Measurements from ENCODE around the gene REEP1. TPM values are rescaled to one million over a fixed set of nuclear protein-coding genes. Genes with fewer than 3 reads are reported as not detected.
A peak's percentile ranks its signal among the peaks of the same experiment; 100 is the strongest.

The REEP1 gene
- total and polyA plus RNA-seq, 9 of the 15 experiments (the other 6 are each of a cell fraction or from before 2014, with no cell fraction given): 0.11 to 0.67 (median 0.13) TPM

DNA sequence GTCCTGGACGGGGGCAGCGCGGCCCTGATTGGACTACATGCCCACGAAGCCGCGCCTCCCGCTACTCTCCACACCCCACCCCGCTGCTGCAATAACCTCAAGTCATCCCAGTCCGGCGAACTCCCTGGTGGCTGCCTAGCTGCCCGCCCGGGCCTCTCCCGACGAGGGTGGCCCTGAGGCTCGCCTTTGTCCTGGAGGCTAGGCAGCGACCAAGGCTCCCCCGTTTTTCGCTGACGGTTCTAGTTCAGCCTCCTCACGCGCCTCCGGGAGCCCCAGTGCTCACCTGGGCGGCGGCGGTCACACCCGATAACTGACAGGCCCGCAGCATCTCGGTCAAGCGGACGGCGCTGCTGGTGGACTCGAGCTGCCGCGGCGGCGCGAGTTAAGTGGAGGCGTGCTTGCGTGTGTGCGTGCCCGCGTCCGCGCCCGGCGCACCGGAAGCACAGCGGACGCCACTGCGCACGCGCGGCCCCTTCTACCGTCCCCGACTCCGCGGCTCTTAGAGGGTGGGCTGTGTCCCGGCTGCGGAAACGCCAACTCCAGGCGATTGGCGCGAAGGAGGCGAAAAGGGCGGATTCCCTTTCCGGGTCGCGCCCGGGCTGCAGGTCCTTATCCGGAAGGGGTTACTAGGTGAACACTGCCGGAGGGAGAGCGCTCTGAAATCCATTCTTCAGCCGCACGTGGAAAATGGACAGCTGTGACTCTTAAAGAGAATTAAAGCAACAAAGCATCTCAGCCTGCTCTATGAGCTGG lies 142.2 kb downstream of the REEP1 start, which contains the start of gene IMMT (continued):
- TF ChIP-seq ETV6 (IDR thresholded peaks at IDR 0.05; ENCODE audit: borderline replicate concordance in 1 of 2, low read depth in 2 of 2, low read length in 1 of 2) (0 out of 4 replicates have a peak, but pooled peaks of 1 of the 2 experiments have one; percentile 39), ETV6 (CRISPR knock-in tag; IDR thresholded peaks at IDR 0.05; ENCODE audit: borderline replicate concordance) (no peak), KLF13 (tag; IDR thresholded peaks at IDR 0.05; ENCODE audit: borderline replicate concordance, low read depth) (no peak), ZNF174 (CRISPR knock-in tag; IDR thresholded peaks at IDR 0.05) (0 out of 2 replicates have a peak, but pooled peaks have one; percentile 35), FOXP1 (CRISPR knock-in tag; IDR thresholded peaks at IDR 0.05) (no peak), HDAC2 (IDR thresholded peaks at IDR 0.05) (peak; percentile 42; the same call in 1 of the 2 replicates), FOXK2 (conservative IDR thresholded peaks at IDR 0.05 in 1 of 2, IDR thresholded peaks at IDR 0.05 in 1 of 2; ENCODE audit: low read depth in 2 of 2) (peak; percentile 60 to 65; a peak in 1 of 4 replicates), THRB (CRISPR knock-in tag; conservative IDR thresholded peaks at IDR 0.05) (peak; percentile 70; the same call in 1 of the 2 replicates), IFI16 (CRISPR knock-in tag; IDR thresholded peaks at IDR 0.05) (no peak), ZNF586 (CRISPR knock-in tag; conservative IDR thresholded peaks at IDR 0.05) (no peak), SRSF1 (IDR thresholded peaks at IDR 0.05; ENCODE audit: low read depth, low read length) (no peak), EZH2 (IDR thresholded peaks at IDR 0.05; ENCODE audit: borderline replicate concordance, low read depth, low read length) (no peak)
- TF ChIP-seq, protein P1, sequence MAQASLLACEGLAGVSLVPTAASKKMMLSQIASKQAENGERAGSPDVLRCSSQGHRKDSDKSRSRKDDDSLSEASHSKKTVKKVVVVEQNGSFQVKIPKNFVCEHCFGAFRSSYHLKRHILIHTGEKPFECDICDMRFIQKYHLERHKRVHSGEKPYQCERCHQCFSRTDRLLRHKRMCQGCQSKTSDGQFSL (CRISPR knock-in tag; IDR thresholded peaks at IDR 0.05): no peak
- TF ChIP-seq, protein P1 (tag; IDR thresholded peaks at IDR 0.05): no peak
- TF ChIP-seq, protein P2, sequence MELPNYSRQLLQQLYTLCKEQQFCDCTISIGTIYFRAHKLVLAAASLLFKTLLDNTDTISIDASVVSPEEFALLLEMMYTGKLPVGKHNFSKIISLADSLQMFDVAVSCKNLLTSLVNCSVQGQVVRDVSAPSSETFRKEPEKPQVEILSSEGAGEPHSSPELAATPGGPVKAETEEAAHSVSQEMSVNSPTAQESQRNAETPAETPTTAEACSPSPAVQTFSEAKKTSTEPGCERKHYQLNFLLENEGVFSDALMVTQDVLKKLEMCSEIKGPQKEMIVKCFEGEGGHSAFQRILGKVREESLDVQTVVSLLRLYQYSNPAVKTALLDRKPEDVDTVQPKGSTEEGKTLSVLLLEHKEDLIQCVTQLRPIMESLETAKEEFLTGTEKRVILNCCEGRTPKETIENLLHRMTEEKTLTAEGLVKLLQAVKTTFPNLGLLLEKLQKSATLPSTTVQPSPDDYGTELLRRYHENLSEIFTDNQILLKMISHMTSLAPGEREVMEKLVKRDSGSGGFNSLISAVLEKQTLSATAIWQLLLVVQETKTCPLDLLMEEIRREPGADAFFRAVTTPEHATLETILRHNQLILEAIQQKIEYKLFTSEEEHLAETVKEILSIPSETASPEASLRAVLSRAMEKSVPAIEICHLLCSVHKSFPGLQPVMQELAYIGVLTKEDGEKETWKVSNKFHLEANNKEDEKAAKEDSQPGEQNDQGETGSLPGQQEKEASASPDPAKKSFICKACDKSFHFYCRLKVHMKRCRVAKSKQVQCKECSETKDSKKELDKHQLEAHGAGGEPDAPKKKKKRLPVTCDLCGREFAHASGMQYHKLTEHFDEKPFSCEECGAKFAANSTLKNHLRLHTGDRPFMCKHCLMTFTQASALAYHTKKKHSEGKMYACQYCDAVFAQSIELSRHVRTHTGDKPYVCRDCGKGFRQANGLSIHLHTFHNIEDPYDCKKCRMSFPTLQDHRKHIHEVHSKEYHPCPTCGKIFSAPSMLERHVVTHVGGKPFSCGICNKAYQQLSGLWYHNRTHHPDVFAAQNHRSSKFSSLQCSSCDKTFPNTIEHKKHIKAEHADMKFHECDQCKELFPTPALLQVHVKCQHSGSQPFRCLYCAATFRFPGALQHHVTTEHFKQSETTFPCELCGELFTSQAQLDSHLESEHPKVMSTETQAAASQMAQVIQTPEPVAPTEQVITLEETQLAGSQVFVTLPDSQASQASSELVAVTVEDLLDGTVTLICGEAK (IDR thresholded peaks at IDR 0.05): peak; percentile 92
- TF ChIP-seq, protein P2 (CRISPR knock-in tag; IDR thresholded peaks at IDR 0.05): no peak
